HepG2 (cell line): ENCODE measurements around the gene MYO7B.

Experiments used
- CBX5 ChIP-seq: sonication (generic); formaldehyde crosslinking; IDR thresholded peaks from 2 replicates; pipeline ENCODE4 v1.4.0; 2020; ENCODE audit warnings: missing genetic modification reagents, borderline replicate concordance
- CEBPZ ChIP-seq: IDR thresholded peaks from 2 replicates; pipeline ENCODE4 v1.6.1; 2012; ENCODE audit warnings: low read length, improper control_type of control experiment
- FOSL1 ChIP-seq: sonication (generic); formaldehyde crosslinking; IDR thresholded peaks from 2 replicates; pipeline ENCODE4 v1.9.0; 2021; ENCODE audit warnings: missing genetic modification reagents, borderline replicate concordance
- POLR2A ChIP-seq, 2 experiments: IDR thresholded peaks; 2 replicates each; pipeline ENCODE4 v1.6.1; 2011; ENCODE audit warnings: low read depth in 2 of 2, low read length in 2 of 2, mild to moderate bottlenecking in 1 of 2, moderate library complexity in 1 of 2; ENCODE audit not compliant: insufficient read depth in 1 of 2
- POLR2AphosphoS5 ChIP-seq: IDR thresholded peaks from 2 replicates; pipeline ENCODE4 v1.6.1; 2012; ENCODE audit warnings: low read depth, low read length
- SMC3 ChIP-seq: IDR thresholded peaks from 2 replicates; pipeline ENCODE4 v1.6.1; 2011; ENCODE audit warnings: low read length, improper control_type of control experiment
- SRF ChIP-seq: IDR thresholded peaks from 2 replicates; pipeline ENCODE4 v1.6.1; 2011; ENCODE audit warnings: mild to moderate bottlenecking, low read depth, low read length, moderate library complexity
- SRY ChIP-seq: sonication (generic); formaldehyde crosslinking; IDR thresholded peaks from 2 replicates; pipeline ENCODE4 v1.8.0; 2022; ENCODE audit warnings: mild to moderate bottlenecking, missing genetic modification reagents
- ZNF138 ChIP-seq: sonication (generic); formaldehyde crosslinking; IDR thresholded peaks from 2 replicates; pipeline ENCODE4 v1.5.0; 2020; ENCODE audit warnings: mild to moderate bottlenecking, low read depth, missing genetic modification reagents
- ZNF557 ChIP-seq: sonication (generic); formaldehyde crosslinking; IDR thresholded peaks from 2 replicates; pipeline ENCODE4 v1.4.0; 2020; ENCODE audit warnings: missing genetic modification reagents
- TF ChIP-seq, protein P1 (sequence below): sonication (generic); formaldehyde crosslinking; IDR thresholded peaks from 2 replicates; pipeline ENCODE4 v1.4.0; 2020; ENCODE audit warnings: missing genetic modification reagents, low read depth, mild to moderate bottlenecking, borderline replicate concordance
- TF ChIP-seq, protein P2 (sequence below): sonication (generic); formaldehyde crosslinking; IDR thresholded peaks from 2 replicates; pipeline ENCODE4 v1.5.0; 2020; ENCODE audit warnings: mild to moderate bottlenecking, missing genetic modification reagents, moderate library complexity

- TF ChIP-seq ZNF557 (CRISPR knock-in tag) = no peak
- no peak for TF ChIP-seq ZNF138 (CRISPR knock-in tag)
- no peak for TF ChIP-seq POLR2A (IDR thresholded peaks at IDR 0.05; ENCODE audit: insufficient read depth in 1 of 2, low read depth in 2 of 2, low read length in 2 of 2)
- no peak for TF ChIP-seq FOSL1 (CRISPR knock-in tag)
- TF ChIP-seq SMC3 = no peak
- TF ChIP-seq POLR2AphosphoS5 = no peak
- TF ChIP-seq, protein P1, sequence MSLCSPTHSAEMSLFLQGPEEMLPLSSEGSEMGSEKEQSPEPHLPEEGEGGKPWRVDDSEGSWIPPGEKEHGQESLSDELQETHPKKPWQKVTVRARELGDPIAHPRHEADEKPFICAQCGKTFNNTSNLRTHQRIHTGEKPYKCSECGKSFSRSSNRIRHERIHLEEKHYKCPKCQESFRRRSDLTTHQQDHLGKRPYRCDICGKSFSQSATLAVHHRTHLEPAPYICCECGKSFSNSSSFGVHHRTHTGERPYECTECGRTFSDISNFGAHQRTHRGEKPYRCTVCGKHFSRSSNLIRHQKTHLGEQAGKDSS (CRISPR knock-in tag) = no peak
- TF ChIP-seq SRF = no peak
- TF ChIP-seq, protein P2, sequence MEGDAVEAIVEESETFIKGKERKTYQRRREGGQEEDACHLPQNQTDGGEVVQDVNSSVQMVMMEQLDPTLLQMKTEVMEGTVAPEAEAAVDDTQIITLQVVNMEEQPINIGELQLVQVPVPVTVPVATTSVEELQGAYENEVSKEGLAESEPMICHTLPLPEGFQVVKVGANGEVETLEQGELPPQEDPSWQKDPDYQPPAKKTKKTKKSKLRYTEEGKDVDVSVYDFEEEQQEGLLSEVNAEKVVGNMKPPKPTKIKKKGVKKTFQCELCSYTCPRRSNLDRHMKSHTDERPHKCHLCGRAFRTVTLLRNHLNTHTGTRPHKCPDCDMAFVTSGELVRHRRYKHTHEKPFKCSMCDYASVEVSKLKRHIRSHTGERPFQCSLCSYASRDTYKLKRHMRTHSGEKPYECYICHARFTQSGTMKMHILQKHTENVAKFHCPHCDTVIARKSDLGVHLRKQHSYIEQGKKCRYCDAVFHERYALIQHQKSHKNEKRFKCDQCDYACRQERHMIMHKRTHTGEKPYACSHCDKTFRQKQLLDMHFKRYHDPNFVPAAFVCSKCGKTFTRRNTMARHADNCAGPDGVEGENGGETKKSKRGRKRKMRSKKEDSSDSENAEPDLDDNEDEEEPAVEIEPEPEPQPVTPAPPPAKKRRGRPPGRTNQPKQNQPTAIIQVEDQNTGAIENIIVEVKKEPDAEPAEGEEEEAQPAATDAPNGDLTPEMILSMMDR (CRISPR knock-in tag) = no peak
- no peak for TF ChIP-seq CEBPZ
- no peak for TF ChIP-seq SRY (CRISPR knock-in tag)
- no peak for TF ChIP-seq CBX5
Measured at GRCh38 chr2:127604986-127605385, 69.5 kb downstream of the MYO7B start.
